Measurements from ENCODE around the gene IL18RAP. TPM values are rescaled to one million over a fixed set of nuclear protein-coding genes. Genes with fewer than 3 reads are reported as not detected.
A peak's percentile ranks its signal among the peaks of the same experiment; 100 is the strongest.

IL18RAP gene
- total RNA-seq, 4 donors from 2014 or later = 1.9 to 59.9 (median 5.4) TPM

- no peak for TF ChIP-seq CTCF (IDR thresholded peaks at IDR 0.05)
- no peak for ATAC-seq (ENCODE audit: low FRiP score)
- DNase-seq (ENCODE audit: low spot score) = no peak
Observed at GRCh38 chr2:102438578-102438977, 15.6 kb downstream of the IL18RAP start.

GRCh38 chr2:102439065-102439695 lies 16.2 kb downstream of the IL18RAP start:
- no peak for DNase-seq (ENCODE audit: low spot score)
- peak; percentile 82 for ATAC-seq (ENCODE audit: low FRiP score)
- TF ChIP-seq CTCF (IDR thresholded peaks at IDR 0.05) = no peak

GRCh38 chr2:102442967-102443828 lies 20.2 kb downstream of the IL18RAP start:
- DNase-seq (ENCODE audit: low spot score) = no peak
- TF ChIP-seq CTCF (IDR thresholded peaks at IDR 0.05) = peak in 2 of 3 donors; percentile 43 to 44
- ATAC-seq (ENCODE audit: low FRiP score) = peak; percentile 54

GRCh38 chr2:102444233-102444632 lies 21.3 kb downstream of the IL18RAP start:
- DNase-seq (ENCODE audit: low spot score) (no peak), ATAC-seq (ENCODE audit: low FRiP score) (no peak)
- no peak for TF ChIP-seq CTCF (IDR thresholded peaks at IDR 0.05)

GRCh38 chr2:102446936-102447335 lies 24.0 kb downstream of the IL18RAP start:
- no peak for DNase-seq (ENCODE audit: low spot score)

GRCh38 chr2:102449370-102449974 lies 26.5 kb downstream of the IL18RAP start:
- TF ChIP-seq CTCF (IDR thresholded peaks at IDR 0.05) = no peak
- no peak for DNase-seq (ENCODE audit: low spot score)
- no peak for ATAC-seq (ENCODE audit: low FRiP score)

More at GRCh38 chr2:102446936-102447335, 24.0 kb downstream of the IL18RAP start:
- TF ChIP-seq CTCF (IDR thresholded peaks at IDR 0.05) = no peak
- ATAC-seq (ENCODE audit: low FRiP score) = no peak

Data from omental fat pad (tissue), 4 donors.